ENCODE data around the gene OTP.

OTP gene

GRCh38 chr5:77640589-77641396, 2.3 kb upstream of the OTP start:
- FAIRE-seq (no peak), DNase-seq (ENCODE audit: insufficient read length, low spot score) (no peak)

DNA sequence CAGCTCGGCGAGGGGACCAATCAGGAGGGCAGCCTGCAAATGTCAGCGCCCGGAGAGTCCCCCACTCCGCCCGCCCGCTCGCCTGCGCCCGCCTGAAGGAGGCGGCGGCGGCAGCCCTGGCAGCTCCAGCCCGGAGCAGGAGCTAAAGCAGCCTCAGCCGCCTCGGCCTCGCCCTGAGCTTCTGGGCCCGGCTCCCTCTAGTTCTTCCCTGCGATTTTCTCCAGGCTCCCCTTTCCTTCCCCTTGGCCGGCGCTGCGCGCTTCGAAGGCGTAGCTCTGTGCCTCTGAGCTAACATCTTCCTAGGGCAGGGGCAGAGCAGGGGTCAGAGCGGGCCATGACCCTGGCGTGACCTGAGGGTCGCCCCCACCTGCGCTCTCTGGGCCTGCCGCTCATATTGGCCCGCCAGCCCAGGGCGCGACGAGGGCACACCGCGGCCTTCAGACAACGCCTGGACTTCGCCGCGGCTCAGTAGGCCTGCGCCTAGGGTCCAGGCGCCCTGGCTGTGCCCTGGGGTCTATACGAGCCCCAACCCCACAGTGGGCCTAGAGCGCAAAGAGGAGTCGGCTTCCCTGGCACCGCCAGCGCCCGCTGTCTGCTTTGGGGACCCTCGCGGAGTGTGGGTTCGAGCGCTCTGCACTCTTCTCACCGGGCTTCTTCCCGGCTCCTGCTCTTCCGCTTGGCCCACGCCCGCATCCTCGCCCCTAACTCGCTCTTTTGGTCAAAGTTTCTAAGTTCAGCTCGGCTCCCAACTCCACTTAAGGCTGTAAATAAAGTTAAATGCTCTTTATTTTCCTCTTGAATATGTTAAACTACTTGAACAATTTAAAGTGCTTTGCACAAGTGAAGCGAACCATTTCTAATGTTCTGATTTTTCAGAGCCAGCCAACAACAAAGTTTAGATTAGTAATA, 504 bp upstream of the OTP start:
- FAIRE-seq, result no peak
- no peak for DNase-seq (ENCODE audit: insufficient read length, low spot score)

DNA sequence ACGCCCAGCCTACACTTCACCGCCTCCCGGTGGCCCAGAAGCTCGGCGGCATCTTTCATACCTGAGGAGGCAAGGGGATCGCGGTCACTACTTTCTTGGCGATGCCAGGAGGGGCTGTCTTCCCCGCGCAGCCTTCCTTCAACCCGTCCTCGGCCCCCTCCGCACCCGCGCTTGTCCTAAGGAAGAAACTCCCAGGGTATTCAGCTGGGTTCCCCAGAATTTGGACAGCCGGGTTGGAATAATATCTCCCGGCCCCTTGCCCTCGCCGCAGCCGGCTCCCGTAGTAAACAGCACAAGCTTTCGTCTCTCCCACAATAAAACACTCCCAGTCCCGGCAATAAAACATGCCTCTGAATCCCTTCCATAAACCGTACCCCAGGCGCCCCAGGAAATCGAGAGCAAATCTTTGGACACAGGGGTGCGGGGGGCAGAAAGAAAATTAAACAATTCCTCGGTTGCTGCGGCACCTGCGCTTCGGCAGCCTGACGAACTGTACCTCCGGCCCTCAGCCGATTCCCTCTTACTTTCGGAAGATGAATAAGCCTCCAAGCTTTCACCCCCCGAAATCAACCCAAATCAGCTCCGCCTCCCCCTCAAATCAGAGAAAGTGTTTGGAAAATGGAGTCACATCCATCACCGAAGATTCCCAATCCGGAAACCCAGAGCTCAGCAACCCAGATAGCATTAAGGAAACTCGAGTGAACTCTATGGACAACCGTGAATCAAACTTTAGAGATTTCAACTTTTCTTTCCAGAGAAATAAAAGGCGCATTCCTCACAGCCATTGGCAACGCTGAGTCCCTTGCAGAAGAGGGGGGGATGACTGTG, 1.1 kb downstream of the OTP start:
- no peak for DNase-seq (ENCODE audit: insufficient read length, low spot score)

GRCh38 chr5:77636641-77637169, 1.8 kb downstream of the OTP start:
- DNase-seq (ENCODE audit: insufficient read length, low spot score), result no peak
- FAIRE-seq, result no peak

More for the DNA sequence above, 1.1 kb downstream of the OTP start:
- no peak for FAIRE-seq

DNA sequence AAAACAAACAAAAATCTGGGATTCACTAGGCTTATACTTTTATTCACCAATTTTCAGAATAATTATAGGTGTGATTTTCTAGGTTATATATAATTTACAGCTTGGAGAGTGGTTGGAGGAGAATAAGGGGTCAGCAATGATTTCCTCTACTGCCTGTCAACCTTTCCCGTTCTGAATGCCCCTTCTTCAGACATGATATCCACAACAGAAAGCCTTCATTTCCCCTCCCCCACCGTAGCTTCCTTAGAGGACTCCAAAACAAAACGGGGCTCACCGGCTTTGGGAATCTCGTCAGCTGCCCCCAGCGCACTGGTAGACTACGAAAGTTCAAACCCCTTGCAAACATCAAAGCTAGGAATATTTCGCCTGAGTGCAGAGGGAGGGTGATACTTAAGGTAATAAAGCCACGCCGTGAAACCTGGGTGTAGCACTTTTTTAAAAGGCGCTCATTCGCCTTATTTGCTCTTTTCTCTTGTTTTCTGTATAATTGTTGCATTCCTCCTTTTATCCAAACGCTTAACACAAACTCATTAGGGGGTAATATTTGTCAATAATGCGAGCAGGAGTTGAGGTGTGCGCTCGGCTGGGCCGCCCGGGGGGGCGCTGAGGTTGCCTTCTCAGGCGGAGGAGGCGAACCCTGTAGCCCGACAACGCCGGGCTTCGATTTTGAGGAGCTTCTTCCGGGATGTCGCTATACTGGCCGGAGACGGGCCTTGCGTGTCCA, 2.4 kb downstream of the OTP start:
- FAIRE-seq (no peak), DNase-seq (ENCODE audit: insufficient read length, low spot score) (no peak)

DNA sequence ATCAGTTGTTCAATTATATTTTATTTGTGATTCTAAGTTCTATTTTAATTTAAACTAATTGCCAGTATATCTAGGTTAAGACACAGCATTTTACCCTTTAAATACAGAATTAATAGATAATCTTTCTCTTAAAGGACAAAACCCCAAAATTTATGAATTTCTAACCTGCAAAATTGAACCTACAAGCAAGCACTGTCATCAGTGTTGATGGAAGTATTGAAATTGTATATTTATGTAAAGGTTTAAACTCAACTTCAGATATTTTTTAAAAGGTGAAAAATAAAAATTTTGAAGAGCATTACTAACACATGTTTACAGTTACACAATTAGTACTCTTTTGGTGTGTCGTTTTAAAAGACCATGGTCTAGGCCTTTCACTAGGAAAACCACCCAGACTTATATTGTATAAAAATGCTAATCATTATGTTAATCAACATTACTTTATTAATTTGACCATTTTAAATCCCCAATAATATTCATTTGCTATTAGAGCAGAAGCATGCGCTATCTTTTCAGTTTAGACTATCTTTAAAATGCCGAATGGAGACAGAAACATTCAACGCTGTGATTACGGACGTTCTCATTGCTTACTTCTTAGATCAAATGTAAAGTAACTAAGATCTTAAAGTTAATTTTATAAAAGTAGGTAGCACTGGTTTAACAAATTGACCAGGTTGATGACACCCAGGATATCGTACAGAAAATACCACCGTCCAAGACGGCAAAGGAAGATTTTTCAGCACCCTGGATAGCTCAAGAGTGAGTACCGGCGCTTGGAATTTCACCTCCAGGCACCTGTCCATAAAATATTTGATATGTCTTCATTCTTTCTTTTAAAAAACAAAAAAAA, 3.2 kb downstream of the OTP start:
- FAIRE-seq (peak; percentile 74), DNase-seq (ENCODE audit: insufficient read length, low spot score) (no peak)

DNA sequence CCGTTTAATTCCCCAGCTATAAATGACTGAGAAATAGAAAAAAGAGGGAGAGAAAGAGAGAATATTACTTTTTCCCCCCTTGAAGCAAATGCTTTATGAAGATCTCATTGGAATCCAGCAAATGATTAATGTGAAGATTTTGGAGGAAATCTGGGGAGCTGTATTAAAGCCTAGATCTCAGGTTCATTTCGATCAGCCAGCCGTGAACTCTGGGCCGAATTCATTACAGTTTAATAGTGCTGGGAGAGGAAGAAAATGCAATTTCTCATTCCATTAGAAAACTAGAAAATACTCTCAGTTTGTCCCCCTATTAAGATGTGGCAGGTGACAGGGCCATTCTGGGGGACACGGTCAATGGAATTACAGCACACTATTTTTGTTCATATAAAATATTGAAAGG, 4.8 kb downstream of the OTP start:
- no peak for DNase-seq (ENCODE audit: insufficient read length, low spot score)
- FAIRE-seq, result no peak

DNA sequence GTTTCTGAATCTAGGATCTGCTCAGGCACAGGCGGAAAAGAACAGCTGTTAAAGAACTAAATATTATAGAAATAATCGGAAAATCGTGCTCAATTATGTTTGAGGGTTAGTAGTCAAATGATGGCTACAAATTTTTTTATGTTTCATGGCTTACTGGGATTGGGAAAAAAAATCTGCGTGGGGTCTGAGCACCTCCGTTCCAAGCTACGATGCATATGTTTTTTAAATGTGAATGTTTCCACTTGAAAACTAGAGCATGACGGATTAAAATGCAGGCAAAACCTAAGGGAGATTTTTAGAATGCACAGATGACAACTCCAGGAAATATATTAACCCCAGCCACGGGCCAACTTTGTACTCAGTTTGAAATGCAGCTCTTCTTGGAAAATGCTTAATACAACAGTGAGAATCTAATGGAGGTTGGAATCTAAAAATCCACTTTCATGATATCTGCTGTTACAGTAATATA, 5.3 kb downstream of the OTP start:
- FAIRE-seq (no peak), DNase-seq (ENCODE audit: insufficient read length, low spot score) (no peak)

DNA sequence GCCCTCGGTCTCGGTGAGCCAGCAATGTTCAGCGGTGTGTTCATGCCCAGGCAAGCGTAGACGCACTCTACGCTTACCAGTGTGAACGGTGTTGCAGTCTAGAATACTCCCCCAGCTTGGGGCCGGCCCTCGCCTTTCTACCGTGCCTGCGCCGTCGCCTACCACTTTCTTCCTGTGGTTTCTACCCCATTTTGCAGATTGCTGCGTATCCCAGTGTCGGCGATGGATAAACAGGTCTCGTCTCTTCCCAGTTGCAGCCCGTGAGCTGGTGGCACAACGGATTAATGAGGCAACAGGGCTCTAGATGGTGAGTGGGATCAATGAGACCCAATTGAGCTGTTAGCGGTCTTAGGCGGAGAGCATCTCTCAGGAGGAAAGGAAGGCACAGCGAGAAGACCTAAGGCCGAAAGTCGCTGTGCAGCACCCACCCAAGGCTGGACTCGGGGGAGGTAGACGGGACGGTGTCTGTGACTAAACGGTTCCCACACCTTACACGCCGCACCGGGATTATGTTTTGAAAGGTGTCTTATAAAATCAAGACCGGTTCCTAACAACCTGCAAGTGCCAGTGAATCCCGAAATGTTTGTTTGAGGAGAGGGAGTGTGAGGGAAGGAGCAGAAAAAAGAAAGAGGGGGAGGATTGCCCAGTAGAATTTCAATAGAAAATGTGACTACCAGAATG, 5.8 kb downstream of the OTP start:
- DNase-seq (ENCODE audit: insufficient read length, low spot score) (no peak), FAIRE-seq (no peak)

DNA sequence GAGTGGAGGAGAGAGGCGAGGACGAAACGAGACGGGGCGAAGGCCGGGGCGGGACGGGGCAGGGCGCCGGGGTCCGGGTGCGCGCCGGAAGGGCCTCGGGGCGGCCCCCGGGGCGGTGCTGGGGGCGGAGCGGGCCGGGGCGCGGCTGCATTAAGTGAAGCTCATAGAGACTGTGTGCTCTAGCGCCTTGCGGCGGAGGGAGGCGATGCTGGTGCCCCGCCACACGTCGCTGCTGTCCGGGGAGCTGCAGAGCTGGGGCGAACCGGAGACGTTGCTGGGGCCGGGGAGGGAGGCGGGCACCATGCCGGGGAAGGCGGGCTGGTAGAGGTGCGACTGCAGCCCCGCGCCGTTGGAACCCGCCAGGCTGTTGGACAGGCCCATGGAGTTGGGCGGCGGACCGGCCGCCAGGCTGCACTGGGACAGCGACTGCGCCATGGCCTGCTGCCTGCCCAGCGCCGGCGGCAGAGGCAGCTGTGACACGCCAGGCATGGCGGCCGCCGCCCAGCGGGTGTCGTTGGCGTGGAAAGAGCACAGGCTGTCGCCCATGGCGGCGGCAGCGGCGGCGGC, 8.3 kb downstream of the OTP start:
- DNase-seq (ENCODE audit: insufficient read length, low spot score) (peak; percentile 73), FAIRE-seq (peak; percentile 77)

DNA sequence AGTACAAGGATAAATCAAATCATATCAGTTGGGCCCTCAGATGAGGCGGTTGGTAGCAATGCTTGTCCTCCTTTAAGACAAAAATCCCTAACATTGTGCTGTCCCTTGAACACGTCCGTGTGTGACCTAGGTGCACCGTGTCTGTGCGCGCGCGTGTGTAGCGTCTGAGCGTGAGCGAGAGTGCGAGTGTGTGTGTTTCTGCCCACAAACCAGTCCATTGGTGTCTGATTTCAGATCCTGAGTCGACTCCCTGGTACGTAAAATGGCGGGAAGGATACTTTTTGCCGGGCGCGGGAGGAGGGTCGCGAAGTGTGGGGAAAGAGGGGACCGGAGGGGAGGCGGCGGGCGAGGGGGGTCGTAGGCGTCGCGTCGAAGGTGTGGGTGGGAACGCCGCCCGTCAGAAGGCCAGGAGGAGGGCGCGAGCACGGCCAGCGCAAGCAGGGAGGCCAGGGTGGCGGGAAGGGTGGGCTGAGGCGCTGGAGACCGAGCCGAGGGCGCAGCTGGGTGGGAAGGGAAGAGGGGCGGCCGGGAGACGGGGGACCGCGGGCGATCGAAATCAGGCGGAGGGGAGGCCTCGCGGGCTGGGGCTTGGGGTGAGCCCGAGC, 8.9 kb downstream of the OTP start:
- DNase-seq (ENCODE audit: insufficient read length, low spot score), result no peak

DNA sequence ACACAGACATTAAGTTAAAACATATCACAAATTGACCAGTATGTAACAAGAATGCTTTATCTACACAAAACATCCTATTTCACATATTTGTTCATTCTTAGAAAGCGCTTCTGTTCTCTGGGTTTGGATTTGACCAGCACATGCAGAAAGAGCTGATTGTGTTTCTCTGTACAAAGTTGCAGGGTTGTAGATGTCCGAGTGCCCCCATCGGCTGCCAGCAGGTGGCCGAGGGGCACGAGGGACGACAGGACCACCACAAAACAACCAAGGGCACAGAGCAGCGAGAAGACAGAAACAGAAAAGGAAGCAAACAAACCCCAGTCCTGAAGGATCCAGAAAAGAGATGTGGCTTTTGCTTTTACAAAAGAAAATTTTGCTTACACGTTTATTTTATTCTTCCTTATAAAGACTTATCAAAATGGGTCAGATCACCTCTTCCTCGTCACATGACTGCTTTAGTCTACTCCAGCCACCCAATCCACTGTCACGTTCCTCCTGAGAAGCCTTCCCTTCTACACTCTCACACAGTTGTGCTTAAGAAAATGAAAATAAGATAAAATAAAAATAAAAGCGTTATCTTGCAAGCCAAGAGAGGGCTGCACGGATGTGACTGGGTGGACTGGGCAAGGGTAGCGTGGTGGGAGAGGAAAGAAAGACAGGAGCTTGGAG, 9.5 kb downstream of the OTP start:
- no peak for FAIRE-seq
- DNase-seq (ENCODE audit: insufficient read length, low spot score), result no peak

More for the DNA sequence above, 8.9 kb downstream of the OTP start:
- FAIRE-seq, result peak; percentile 31

DNA sequence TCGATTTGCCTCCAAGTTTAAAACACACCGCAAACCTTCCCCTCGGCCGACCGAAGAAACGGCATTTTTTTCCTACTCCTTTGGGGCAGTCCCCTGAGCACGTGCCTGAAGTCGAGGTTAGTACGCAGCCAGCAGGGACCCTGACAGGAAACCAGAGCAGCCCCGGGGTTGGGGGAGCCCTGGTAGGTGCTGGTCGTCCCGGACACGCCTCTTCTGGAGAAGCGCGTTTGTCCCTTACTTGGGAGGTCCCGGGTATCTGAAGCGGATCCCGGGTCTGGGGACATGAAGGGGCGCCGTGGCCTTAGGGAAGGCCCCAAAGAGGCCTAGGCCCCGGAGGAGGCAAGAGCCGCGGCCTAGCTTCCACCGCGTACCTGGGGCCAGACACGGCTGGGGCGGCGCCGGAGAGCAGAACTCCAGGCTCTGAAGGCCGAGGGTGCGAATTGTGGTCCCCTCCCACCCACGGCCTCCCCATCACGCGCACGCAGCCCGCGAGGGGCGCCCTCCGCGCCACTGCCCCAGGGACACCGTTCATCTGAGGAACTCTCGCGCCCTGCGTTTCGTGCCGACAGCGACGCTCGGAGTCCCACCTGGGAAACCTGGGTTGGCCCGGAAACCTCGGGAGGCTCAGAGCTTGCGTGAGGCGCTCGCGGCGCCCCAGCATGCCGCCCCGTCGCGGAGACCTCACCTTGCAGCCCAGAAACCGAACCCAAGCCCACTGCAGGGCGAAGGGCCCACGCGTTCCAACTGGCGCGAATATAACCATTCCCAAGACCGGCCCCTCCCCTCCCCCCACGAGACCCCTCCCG, 10.4 kb downstream of the OTP start:
- no peak for DNase-seq (ENCODE audit: insufficient read length, low spot score)
- peak; percentile 42 for FAIRE-seq

DNA sequence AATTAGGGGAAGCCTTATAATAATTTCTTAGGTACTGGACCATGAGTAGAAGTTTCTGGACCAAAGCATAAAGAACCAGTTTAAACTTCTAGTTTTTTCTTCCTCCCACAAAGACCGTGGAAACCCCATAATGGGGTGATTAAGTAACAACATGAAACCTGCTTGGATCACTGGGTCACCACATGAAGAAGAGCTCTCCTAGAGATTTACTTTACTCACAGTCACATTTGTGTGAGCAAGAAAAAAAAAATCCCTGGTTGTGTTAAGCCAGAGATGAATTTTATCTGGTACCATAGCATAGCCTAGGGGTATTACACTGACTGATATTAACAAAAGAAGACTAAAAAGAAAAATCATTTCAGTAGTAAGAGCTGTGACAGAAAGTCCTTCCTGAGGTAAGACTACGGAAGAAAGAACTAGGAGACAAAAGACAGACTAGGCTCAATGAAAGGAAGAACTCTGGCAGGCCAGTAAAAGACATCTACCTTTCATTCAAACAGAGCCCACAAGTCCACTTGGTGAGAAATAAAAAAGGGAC, 15.2 kb downstream of the OTP start:
- no peak for DNase-seq (ENCODE audit: insufficient read length, low spot score)
- no peak for FAIRE-seq

DNA sequence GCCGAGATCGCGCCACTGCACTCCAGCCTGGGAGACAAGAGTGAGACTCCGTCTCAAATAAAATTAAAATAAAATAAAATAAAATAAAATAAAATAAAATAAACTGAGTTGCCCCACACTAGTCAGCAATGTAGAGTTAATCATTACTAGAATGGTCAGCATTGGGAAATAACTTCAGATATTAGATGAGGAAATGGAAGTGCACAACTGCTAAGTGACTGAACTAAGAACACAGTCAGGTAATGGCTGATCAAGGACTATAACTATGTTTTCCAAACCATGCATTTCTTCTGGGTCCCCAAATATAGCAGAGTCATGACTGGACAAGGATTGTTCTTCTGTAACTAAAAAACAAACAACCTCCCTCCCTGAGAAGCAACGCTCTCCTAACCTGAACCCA, 17.1 kb downstream of the OTP start:
- FAIRE-seq, result no peak

DNA sequence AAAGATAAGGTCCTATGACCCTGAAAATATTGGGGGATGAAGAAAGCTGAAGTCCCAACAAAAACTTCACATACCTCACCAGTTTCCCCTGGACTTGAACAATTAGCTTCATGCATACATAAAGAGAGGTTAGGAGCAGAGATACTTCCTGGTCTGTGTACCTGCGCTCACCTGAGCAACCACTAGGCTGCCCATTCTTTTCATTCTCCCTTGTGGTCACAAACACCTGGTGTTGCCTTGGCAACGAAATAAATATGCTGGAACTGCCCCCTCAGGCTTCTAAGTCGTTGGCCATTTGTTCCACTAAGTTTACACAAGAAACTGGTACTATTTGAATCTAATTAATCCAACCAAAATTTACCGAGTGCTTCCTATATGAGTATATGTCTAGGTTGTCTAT, 18.1 kb downstream of the OTP start:
- FAIRE-seq (no peak), DNase-seq (ENCODE audit: insufficient read length, low spot score) (no peak)

More for the DNA sequence above, 17.1 kb downstream of the OTP start:
- DNase-seq (ENCODE audit: insufficient read length, low spot score), result no peak
